HG03108 (cell line): Measurements from ENCODE around the gene ACAD11.

ENCODE experiments used
- ATAC-seq: cut with Tn5 transposase; IDR thresholded peaks from one replicate; pipeline ENCODE4 v1.9.1; 2021; ENCODE audit warnings: moderate library complexity; ENCODE audit not compliant: unreplicated experiment

ACAD11 gene

DNA sequence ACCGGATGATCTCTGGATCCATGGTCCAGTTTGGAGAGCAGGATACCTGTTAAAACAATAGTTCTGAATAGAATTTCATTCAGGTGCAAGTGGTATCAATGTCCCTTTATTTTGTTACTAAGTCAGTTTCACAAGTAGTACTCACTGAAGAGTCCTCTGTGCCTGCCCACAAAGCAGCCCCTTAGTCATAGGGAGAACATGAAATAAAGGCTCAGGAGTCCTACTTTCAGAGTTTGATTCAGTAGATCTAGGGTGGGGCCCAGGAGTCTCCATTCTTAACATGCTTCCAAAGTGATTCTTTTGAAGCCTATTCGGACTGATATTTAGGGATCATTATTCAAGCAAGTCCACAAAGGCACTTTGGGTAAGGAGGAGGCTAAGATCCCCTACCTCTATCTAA, 142.3 kb downstream of the ACAD11 start:
- ATAC-seq: no peak

- ATAC-seq: no peak
Observed at GRCh38 chr3:132513057-132513456, 146.6 kb downstream of the ACAD11 start.

- ATAC-seq: no peak
Observed at GRCh38 chr3:132509506-132509905, 150.1 kb downstream of the ACAD11 start.

GRCh38 chr3:132509096-132509495, 150.5 kb downstream of the ACAD11 start:
- no peak for ATAC-seq
